ENCODE data around the gene BRINP1.

DNA sequence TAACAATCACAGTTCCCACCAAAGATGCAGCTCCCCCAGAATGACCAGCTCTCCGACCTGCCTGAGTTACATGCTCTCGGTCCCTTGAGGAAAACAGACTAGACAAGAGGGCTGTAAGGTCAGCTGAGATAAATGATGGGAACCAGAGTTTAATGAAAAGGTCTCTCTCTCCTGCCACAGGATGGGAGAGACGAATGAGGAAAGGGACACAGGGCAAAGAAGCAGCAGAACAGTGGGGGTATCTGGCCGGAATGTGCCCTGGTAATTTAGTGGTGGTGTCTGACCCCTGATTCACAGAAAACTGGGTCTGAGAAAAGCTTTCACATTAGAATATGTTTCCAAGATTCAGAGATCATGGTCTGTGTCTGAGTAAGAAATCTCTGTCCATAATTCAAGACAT is 118.5 kb downstream of the BRINP1 start:
- TF ChIP-seq, protein P1, sequence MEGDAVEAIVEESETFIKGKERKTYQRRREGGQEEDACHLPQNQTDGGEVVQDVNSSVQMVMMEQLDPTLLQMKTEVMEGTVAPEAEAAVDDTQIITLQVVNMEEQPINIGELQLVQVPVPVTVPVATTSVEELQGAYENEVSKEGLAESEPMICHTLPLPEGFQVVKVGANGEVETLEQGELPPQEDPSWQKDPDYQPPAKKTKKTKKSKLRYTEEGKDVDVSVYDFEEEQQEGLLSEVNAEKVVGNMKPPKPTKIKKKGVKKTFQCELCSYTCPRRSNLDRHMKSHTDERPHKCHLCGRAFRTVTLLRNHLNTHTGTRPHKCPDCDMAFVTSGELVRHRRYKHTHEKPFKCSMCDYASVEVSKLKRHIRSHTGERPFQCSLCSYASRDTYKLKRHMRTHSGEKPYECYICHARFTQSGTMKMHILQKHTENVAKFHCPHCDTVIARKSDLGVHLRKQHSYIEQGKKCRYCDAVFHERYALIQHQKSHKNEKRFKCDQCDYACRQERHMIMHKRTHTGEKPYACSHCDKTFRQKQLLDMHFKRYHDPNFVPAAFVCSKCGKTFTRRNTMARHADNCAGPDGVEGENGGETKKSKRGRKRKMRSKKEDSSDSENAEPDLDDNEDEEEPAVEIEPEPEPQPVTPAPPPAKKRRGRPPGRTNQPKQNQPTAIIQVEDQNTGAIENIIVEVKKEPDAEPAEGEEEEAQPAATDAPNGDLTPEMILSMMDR (conservative IDR thresholded peaks at IDR 0.05 in 1 of 2, IDR thresholded peaks at IDR 0.05 in 1 of 2; ENCODE audit: low read depth in 1 of 2, low read length in 2 of 2) = no peak
- no peak for TF ChIP-seq EZH2 (IDR thresholded peaks at IDR 0.05; ENCODE audit: low read length, missing control alignments)

All from fibroblast of lung (primary cell).